ENCODE results near the gene BTBD19.
A peak's percentile ranks its signal among the peaks of the same experiment; 100 is the strongest.

BTBD19 gene

DNA sequence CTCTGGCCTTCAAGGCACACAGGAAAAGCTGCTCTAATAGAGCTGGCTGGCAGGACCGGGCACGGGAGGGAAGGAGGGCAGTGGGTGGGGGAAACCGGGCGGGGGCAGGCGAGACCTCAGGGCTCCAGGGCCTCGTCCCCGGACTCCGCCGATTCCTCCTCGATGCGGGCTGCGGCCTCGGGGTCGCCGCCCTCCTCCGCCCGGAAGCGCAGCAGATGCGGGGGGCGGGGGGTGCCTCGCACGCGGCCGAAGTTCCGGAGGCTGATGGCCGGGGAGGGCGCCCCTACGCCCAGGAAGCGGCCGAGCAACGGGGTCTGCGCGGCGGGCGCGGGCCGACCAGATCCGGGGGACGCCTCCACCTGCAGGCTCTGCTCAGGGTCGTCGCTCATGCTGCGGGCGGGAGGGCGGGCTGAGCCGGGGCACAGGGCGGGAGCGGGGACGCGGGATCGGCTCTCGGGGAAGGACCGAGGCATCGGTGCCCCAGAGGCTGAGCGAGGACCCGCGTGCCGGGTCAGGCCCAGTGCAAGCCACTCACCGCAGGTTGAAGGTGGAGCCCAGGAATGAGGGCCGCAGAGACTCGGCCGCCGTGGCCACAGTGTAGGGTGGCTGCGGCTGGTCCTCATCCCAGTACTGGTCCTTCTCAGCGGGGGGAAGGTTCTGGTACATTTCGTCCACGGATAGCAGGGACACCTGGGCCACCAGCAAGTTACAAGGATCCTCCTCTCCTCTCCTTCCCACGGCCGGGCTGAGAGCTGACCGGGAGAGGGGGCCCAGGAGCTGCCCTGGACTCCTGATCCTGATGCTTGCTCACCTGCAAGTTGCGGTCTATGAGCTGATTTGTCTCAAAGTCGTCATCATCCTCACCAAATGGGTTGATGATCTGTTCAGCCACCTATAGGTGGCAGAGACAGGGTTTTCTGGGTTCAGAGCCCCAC, 24.0 kb upstream of the BTBD19 start:
- TF ChIP-seq, protein P1, sequence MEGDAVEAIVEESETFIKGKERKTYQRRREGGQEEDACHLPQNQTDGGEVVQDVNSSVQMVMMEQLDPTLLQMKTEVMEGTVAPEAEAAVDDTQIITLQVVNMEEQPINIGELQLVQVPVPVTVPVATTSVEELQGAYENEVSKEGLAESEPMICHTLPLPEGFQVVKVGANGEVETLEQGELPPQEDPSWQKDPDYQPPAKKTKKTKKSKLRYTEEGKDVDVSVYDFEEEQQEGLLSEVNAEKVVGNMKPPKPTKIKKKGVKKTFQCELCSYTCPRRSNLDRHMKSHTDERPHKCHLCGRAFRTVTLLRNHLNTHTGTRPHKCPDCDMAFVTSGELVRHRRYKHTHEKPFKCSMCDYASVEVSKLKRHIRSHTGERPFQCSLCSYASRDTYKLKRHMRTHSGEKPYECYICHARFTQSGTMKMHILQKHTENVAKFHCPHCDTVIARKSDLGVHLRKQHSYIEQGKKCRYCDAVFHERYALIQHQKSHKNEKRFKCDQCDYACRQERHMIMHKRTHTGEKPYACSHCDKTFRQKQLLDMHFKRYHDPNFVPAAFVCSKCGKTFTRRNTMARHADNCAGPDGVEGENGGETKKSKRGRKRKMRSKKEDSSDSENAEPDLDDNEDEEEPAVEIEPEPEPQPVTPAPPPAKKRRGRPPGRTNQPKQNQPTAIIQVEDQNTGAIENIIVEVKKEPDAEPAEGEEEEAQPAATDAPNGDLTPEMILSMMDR (IDR thresholded peaks at IDR 0.05; ENCODE audit: low read length, missing control alignments): no peak
- peak overlapping the region; percentile 29 for H3K4me3 ChIP-seq (replicated peaks; ENCODE audit: low read depth, low read length)
- no peak for DNase-seq (ENCODE audit: low read depth)

DNA sequence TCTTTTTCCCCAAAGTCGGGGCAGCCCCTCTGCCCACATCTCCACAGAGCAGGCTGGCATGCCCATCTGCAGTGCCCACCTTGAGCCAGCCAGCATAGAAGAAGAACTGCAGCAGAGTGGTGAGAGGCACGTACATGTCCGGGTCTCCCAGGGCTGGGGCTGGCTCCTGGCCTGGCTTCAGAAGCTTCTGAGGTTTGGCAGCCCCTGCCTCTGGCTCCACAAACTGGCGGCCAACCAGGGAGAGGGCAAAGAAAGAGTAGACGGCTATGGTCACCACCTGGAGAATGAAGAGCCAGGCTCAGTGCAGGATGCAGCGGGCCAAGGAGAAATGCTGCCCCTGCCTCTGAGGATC, 23.3 kb upstream of the BTBD19 start:
- no peak for DNase-seq (ENCODE audit: low read depth)
- H3K4me3 ChIP-seq (replicated peaks; ENCODE audit: low read depth, low read length): no peak overlapping the region
- TF ChIP-seq, protein P1 (IDR thresholded peaks at IDR 0.05; ENCODE audit: low read length, missing control alignments): no peak

DNA sequence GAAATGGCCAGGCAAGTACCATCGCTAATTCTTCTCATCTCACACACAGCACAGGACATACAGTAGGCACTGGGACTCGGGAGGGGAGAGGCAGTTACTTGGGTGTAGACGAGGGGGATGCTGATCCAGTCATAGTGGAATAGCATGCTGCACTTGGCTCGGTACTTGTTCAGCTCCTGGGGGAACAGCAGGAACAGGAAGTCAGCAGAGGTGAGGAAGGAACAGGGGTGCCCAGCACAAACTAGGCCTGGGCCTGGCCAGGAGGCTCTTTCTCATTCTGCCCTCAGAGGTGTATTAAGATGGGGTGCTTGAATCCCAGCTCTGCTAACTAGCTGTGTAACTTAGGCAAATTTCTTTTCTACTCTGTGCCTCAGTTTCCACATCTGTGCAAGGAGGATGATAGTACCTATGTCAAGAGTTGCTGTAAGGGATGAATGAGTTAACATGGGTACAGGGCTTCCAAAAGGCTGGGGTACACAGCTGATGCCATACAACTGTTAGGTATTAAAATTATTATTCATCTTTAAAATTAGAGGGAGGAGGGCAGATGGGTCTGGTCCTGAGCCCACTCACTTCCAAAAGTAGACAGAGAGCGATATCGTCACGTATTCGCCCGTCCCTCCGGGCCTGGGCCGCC, 22.7 kb upstream of the BTBD19 start:
- peak overlapping the region; percentile 45 for H3K4me3 ChIP-seq (replicated peaks; ENCODE audit: low read depth, low read length)
- no peak for DNase-seq (ENCODE audit: low read depth)

DNA sequence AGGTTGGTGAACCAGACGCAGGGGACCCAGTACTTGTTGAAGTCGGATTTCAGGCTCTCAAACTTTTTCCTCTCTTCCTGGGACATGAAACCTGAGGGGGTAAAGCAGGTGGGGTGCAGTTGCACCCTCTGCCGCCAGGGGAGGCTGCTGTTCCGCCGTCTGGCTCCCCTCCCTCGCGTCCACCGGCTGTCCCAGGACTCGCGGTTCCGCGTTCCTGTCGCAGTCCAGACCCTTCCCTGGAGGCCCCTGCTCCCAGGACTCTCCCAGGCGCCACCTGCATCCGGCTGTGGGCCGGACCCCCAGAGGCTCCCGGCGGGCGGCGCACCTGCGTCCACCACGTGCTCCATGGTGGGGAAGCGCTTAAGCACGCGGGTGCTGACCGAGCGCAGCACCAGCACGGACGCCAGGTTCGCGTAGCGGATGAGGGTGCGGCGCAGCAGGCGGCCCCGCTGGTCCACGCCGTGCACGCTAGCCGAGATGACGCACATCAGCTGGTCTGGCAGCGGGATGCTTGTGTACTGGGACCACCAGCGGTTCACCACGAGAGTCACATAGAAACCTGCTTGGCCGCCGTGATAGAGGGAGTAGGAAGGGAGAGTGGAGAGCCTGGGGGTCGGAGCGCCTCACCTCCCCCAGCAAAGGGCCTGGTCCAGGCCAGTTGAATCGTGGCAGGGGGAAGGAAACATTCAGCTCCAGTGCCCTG, 22.0 kb upstream of the BTBD19 start:
- peak; percentile 59 for DNase-seq (ENCODE audit: low read depth)
- peak overlapping the region; percentile 45 for H3K4me3 ChIP-seq (replicated peaks; ENCODE audit: low read depth, low read length)
- TF ChIP-seq, protein P1 (IDR thresholded peaks at IDR 0.05; ENCODE audit: low read length, missing control alignments): peak; percentile 97

More for the DNA sequence above, 22.7 kb upstream of the BTBD19 start:
- TF ChIP-seq, protein P1 (IDR thresholded peaks at IDR 0.05; ENCODE audit: low read length, missing control alignments): no peak

DNA sequence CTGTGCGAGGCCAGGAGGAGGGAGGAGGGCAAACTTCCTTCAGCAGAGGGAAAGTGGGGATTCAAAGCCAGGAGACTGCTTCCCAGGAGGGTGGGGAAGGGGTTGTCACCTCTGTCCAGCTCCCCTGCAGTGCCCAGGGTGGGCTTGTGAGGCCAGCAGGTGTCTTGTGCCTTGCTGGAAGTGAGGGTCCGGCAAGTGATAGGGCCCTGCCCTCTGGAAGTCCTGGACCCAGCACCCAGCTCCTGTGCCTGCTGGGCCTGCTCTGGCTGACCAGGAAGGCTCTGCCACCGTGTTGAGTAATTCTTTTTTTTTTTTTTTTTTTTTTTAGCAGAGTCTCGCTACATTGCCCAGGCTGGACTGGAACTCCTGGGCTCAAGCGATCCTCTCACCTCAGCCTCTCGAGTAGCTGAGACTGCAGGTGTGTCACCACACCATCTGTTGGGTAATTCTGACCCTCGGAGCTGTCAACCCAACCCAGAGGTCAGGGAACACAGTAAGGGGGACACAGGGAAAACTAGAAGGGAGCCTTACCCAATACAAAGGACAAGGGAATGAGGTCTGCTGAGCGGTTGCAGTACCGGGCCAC, 21.4 kb upstream of the BTBD19 start:
- DNase-seq (ENCODE audit: low read depth): no peak
- H3K4me3 ChIP-seq (replicated peaks; ENCODE audit: low read depth, low read length): no peak overlapping the region
- TF ChIP-seq, protein P1 (IDR thresholded peaks at IDR 0.05; ENCODE audit: low read length, missing control alignments): no peak

DNA sequence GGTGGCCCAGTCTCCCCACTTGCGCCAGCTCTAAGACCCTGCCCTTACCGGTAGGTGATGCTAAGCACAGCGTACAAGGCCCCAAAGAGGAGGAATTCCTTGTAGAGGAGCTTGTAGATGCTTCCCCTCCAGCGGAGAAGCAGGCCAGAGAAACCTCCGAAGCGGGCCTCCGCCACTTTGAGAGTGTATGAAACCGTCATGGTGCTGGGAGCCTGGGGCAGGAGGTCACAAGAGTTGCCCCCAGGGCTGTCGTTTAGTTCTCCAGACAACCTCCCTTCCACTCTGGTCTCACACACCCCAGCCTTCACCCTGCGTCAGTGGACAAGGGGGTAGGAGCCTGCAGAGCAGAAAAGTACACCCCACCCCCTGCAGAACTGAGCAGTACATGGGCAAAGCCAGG, 20.8 kb upstream of the BTBD19 start:
- TF ChIP-seq, protein P1 (IDR thresholded peaks at IDR 0.05; ENCODE audit: low read length, missing control alignments): no peak
- no peak for DNase-seq (ENCODE audit: low read depth)
- no peak overlapping the region for H3K4me3 ChIP-seq (replicated peaks; ENCODE audit: low read depth, low read length)
